HG03159 (cell line): ENCODE data around the gene MLXIPL.
"Not testable (repeated sequence)": the region's sequence is repeated elsewhere in the genome, so short reads cannot be mapped to it uniquely, and the experiment has no call there.

Experiments
- ATAC-seq: cut with Tn5 transposase; IDR thresholded peaks from one replicate; pipeline ENCODE4 v1.9.1; 2021; ENCODE audit warnings: mild to moderate bottlenecking, moderate library complexity; ENCODE audit not compliant: unreplicated experiment

Gene MLXIPL

DNA sequence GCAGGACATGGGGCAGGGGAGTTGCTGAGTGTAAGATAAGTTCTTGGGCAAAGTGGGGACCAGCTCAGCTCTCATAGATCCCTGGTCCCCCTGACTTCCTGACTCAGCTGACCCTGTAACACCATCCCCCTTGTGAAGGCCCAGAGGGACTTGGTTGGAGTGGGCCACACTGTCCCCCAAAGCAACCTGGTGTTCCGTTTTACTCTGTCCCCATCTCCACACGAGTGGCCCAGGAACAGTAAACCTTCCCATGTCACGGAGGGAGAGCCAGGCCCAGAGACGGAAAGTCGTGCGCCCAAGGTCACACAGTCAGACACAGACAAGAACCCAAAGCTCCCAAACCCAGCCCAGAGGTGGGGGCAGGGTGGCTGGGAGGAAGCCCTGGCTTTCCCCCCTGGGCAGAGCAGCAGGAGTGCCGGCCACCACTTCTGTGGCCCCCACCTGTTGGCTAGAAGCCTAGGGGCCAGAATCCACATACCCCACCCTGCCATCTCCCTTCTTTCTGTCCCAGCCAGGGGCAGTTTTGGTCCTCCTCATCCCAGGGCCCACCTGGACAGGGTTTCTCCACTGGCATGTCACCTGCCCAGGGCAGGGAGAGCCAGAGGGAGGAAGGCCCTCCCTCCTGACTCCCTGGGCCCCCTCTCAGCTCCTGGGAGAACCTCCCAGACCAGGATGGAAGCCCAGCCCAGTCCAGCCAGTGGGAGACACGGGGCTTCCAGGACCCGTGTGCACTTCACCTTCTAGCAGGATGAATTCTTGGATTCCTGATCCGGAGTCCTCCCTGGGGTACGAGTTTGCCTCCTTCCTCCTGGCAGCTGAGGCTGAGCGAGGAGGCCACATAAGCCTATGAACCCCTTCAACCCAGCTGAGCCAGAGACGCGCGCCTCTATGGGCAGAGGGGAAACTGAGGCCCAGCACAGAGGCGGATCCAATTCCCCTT is 22.7 kb upstream of the MLXIPL start:
- no peak for ATAC-seq

DNA sequence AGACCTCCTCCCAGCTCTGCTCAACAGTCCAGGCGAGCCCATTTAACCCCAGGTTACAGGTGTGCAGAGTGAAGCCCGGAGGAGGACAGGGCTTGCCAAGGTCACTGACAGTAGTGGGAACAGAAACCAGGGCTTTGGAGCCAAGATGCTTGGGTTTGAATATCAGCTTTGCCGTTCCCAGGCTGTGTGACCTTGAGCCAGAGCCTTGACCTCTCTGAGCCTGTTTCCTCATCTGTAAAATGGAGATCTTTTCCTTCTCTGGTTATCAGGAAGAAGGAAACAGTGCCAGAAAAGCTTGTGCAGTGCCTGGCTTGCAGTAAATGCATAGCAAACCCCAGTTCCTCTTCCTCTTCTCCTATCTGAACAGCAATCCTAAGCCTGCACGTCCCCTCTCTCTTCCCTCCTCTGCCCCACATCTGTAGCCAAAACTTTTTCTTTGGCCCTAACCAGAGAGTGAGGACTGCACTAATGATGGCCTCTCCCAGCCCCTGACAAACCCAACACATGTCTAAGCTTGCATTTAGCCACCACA is 21.4 kb upstream of the MLXIPL start:
- no peak for ATAC-seq

DNA sequence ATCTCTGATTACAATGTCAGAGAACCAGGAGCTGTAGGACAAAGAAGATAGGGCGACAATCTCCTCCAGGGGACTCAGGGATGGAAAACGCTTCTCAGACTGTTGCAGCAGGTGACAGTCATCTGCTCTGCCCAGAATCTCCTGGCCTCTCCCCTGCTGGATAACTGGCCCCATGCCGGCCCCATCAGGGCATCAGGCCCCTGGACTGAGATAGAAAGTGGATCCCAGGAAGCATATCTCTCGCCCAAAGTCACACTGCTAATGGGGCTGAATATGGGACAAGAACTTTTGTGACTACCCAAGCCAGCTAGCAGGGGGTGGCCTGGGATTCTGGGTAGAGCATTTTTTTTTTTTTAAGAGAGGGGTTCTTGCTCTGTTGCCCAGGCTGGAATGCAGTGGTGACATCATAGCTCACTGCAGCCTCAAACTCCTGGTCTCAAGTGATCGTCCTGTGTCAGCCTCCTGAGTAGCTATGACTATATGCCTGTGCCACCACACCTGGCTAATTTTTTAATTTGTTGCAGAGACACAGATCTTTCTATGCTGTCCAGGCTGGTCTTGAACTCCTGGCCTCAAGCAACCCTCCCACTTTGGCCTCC is 20.5 kb upstream of the MLXIPL start:
- no peak for ATAC-seq

DNA sequence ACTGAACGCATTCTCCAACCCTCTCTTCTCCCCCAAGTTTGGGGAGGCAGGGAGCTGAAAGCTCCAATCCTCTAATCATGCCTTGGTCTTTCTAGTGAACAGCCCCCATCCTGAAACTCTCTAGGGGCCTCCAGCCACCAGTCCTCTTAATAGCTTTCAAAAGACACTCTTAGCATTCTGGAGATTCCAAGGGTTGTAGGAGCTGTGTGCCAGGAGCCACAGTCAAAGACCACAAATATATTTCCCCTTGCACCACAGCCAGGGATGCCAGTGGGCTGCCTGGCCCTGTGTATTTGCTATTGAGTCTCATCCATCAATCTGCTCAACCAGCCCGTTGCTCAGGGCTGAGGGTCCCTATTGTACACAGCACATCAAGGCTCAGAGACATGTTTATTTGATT is 18.5 kb upstream of the MLXIPL start:
- no peak for ATAC-seq

DNA sequence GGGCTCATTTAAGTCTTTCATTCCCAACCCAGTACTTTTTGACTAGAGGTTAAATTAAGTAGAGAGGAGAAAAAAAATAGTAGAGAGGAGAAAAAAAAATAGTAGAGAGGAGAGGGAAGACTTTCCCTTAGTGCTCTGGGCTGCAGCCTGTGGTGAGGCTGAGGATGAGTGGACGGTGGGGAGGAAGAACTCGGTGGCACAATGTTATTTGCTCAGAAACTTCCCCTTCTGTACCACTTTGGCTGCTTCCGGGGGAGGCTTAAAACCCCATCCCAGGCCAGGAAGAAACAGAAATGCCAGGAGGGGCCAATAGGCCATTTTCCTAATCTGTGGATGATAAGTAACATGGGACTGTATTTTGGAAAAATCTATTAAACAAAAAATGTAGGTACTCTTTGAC is 14.6 kb upstream of the MLXIPL start:
- no peak for ATAC-seq

DNA sequence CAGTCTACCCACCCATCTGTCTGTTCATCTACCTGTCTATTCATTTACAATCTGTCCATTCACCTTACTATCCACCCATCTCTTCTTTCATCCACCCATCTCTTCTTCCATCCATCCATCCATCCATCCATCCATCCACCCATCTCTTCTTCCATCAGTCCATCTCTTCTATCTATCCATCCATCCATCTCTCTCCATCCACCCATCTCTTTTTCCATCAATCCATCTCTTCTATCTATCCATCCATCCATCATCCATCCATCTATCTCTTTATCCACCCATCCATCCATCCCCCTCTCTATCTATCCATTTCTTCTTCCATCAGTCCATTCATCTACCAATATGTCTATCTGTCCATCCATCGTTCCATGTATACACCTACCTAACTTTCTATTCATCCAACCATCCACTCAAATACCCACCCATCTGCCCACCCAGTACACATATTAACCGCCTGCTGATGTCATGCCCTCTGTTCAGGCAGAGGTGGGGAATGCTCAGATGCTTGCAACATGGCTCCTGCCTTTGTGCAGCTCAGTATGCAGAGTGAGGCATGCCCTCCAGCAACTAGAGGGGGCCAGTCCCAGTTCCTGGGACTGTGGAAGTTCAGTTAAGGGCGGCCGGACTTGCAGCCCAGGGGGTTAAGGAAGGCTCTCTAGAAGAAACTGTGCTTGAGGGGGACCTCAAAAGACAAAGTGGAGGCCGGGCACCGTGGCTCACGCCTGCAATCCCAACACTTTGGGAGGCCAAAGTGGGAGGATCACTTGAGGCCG is 11.3 kb upstream of the MLXIPL start:
- ATAC-seq, result no peak

DNA sequence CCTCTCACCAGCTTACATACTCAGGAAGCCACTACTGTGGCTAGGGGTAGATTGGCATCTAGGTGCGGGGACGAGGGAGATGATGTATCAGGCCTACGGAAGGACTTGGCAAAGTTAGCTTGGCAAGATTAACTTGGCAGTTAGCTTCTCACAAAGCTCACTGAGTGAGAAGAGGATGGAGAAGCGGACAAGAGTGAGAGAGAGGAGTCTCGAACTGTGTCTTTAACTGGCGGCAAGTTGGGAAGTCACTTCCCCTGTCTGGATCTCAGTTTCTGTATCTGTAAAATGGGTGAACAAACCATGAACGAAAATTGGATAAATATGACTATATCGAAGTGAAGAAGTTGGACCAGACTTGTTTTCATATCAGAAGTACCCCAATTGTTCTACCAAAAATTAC is 9.5 kb upstream of the MLXIPL start:
- ATAC-seq, result no peak

DNA sequence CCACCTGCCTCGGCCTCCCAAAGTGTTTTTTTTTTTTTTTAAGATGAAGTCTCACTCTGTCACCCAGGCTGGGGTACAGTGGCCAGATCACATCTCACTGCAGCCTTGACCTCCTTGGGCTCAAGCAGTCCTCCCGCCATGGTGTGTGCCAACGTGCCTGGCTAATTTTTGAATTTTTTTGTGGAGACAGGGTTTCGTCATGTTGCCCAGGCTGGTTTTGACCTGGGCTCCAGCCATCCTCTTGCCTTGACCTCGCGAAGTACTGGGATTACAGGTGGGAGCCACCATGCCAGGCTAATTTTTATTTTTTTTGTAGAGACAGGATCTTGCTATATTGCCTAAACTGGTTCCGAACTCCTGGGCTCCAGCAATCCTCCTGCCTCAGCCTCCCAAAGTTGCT is 9.0 kb upstream of the MLXIPL start:
- no peak for ATAC-seq

DNA sequence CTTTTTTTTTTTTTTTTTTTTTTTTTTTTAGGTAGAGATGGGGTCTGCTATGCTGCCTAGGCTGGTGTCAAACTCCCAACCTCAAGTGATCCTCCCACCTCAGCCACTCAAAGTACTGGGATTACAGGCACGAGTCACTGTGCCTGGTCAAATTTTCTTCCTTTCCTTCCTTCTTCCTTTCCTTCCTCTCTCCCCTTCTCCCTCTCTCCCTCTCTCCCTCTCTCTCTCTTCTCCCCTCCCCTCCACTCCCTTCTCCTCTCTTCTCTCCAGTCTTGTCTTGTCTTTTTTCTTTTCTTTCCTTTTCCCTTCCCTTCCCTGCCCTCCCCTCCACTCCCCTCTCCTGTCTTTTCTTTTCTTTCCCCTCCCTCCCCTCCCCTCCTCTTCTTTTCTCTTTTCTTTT is 7.2 kb upstream of the MLXIPL start:
- ATAC-seq, result no peak

DNA sequence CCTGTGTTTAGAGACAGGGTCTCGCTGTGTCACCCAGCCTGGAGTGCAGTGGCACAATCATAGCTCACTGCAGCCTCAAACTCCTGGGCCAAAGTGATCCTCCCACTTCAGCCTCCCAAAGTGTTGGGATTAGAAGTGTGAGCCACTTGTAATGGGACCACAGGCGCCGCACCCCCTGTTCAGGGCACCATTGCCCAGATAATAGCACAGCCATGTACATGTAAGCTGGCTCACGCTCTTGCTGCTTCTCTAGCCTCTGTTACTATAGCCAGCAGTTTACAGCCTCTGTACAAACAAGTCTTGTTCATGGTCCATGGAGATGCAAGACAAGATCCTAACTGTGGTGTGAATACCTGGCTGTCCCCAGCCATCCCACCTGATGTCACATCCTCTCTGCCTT is 4.2 kb upstream of the MLXIPL start:
- ATAC-seq, result no peak

DNA sequence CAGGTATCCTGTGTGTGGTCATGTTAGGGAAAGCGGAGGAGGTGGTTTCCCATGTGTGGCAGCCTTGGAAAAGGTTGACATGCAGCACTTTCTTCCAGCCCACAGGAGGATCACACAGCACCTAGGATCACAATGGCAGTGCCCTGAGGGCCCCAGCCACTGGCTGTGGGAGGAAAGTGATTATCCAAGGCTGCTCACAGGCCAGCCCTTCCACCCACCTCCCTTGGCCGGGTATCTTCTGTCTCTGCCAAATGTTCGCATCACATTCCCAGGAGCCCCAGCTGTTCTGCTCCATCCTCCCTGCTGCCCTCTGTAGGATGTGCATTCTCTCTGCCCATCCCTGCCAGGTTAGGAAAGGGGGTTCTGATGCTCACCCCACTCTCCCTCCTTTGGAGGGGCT is 2.5 kb upstream of the MLXIPL start:
- ATAC-seq, result no peak

DNA sequence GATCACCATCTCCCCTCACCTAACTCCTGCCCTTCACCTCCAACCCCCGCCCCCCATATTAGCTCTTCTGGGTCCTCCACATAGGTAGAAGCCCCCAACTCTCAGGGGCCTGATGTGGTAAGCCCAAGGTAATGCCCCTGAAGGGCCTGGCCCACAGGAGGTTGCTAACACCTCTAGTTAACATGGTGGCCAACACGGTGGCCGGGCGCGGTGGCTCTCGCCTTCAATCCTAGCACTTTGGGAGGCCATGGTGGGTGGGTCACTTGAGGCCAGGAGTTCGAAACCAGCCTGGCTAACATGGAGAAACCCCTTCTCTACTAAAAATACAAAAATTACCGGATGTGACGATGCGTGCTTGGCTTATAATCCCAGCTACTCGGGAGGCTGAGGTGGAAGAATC is 954 bp upstream of the MLXIPL start:
- no peak for ATAC-seq

DNA sequence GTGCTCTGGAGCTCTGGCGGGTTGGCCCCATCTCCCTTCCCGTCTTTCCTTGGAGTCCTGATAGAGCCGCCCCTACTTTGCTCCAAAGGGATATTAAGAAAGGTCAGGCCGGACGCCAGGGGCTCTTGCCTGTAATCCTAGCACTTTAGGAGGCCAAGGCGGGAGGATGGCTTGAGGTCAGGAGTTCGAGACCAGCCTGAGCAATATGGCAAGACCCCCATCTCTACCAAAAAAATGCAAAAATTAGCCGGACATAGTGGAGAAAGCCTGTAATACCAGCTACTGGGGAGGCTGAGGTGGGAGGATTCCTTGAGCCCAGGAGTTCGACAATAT is 313 bp upstream of the MLXIPL start:
- ATAC-seq, result no peak

DNA sequence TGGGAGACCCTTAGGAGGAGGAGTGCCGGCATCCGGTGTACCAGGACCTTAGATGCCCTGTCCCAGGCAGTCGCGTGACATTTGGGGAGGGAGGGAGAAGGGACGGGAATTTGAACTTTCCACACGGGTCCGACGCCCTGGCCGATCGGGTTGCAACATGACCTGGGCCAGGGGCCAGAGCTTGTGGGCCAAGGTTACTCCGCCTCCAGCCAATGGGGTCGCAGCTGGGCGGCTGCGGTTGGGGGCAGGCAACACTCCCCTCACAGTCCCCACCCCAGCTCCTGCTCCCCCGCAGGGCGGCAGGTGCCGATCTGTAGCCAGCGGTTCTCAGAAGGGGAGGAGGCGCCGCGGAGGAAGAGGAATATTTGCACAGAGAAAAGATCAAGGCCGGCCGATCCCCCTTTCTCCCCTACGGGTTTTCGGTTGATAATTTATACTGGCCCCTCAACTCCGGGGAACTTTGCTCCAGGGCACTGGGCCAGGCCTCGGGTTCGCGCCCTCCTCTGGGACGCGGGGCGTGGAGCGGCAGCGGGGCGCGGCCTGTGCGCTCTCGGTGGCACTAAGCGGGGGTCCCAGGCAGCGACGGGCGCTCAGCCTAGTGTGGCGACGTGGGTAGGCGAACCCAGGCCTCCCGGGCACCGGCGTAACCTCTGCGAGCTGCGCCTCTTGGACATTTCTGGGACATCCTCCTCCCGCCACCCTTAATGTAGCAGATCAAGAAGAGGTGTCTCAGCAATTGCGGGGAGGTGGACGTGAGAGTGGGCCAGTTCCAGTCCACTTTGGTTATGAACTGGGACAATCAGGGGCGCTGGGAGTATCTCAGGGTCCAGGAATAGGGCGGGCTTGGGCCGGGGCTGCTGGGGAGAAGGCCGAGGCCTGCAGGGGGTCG is 1.2 kb downstream of the MLXIPL start:
- no peak for ATAC-seq

DNA sequence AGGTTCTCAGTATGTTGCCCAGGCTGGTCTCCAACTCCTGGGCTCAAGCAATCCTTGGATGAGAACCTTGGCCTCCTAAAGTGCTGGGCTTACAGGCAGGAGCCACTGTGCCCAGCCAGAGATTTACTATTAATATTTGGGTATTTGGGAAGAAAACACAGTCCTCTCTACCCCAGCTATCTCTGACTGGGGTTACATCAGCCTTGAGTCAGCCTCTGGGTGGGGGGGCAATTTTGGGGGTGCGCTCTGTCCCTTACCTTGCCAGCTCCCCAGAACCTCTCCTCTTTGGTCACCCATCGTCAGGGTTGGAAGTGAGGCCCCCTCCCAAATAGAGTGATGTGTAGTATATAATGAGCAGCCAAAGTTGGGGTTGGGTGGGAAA is 1.8 kb downstream of the MLXIPL start:
- no peak for ATAC-seq

DNA sequence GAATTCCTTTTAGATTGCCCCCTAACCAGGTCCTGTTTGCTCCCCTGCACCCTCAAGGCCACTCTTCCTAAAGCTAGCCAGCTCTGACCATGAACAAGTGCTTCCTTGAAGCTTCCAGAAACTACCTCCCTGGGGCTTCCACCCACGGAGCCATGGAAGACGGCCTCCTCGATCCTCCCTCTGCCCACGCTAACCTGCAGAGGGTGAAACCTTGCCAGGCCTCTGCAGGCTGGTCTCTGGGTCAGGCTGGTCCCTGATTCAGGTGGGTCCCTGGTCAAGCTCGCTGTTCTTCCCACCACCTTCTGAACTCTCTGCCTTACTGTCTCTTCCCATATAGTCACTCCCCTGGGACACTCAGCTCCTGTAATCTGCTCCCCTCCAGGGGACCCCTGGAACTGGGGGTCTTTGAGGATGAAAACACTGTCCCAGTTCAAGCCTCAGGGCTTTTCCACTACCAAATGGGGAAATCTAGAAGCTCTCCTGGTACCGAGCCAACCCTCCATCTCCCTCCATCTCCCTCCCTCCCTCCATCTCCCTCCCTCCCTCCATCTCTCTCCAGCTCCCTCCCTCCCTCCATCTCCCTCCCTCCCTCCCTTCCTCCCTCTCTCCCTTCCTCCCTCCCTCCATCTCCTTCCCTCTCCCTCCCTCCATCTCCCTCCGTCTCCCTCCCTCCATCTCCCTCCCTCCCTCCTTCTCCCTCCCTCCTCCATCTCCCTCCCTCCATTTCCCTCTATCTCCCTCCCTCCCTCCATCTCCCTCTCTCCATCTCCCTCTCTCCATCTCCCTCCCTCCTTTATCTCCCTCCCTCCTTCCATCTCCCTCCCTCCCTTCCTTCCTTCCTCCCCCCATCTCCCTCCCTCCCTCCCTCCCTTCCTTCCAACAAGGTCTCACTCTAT is 2.9 kb downstream of the MLXIPL start:
- no peak for ATAC-seq

DNA sequence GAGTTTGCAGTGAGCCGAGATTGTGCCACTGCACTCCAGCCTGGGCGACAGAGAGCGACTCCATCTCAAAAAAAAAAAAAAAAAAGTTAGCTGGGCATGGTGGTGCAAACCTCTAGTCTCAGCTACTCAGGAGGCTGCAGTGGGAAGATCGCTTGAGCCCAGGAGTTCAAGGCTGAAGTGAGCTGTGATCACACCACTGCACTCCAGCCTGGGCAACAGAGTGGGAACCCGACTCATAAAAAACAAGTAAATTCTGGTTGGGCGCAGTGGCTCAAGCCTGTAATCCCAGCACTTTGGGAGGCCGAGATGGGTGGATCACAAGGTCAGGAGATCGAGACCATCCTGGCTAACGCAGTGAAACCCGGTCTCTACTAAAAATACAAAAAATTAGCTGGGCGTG is 4.9 kb downstream of the MLXIPL start:
- ATAC-seq, result not testable (repeated sequence)

DNA sequence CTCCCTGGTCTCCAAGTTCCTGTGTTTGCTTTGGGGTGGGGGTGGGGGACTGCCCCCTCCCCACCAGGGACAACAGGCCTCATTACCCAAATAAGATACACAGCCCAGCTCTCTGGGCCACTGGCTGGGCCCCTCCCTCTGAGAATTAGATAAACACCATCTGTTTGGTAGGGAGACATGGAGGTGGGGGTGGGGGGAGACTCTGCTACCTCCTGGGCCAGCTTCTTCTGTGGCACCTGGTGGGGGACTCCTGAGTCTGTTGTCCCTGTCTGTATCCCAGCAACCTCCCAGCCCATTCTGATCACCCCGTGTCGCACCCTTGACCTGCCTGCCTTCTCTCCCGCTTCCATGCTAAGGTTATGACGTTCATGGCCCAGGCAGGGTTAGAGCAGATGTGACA is 5.8 kb downstream of the MLXIPL start:
- no peak for ATAC-seq

DNA sequence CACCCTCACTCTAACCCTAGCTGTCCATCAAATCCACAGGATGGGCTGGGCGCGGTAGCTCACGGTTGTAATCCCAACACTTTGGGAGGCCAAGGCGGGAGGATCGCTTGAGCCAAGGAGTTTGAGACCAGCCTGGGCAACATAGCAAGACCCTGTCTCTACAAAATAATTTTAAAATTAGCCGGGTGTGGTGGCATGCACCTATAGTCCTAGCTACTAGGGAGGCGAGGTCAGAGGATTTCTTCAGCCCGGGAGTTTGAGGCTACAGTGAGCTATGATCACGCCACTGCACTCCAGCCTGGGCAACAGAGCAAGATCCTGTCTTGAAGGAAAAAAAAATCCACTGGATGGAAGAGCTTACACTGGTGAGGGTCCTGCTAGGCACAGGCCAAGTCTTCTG is 6.8 kb downstream of the MLXIPL start:
- not testable (repeated sequence) for ATAC-seq

DNA sequence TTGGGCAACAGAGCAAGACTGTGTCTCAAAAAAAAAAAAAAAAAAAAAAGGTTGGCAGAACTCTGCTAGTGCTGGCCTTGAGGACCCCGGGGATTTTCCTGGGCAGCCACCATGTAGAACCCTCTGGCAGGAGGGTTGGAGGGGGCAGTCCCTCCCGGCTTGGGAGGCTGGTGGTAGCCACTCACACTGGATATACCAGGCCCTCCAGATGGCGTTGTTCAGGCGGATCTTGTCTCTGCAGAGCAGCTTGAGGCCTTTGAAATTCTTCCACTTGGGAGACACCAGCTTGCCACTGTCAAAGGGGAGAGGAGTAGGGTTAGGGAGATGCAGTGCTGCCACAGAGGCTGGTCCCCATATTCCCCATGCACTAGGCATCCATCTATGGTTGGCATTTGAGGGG is 8.4 kb downstream of the MLXIPL start:
- ATAC-seq, result no peak
